Stromal cell of bone marrow (primary cell): ENCODE measurements around the gene DNAH3.

Experiments used
- DNase-seq: peaks from one replicate; pipeline ENCODE4 v3.0.0-alpha.2; 2012; ENCODE audit warnings: low read depth

DNAH3 gene

GRCh38 chr16:20904507-20905081 is 246.1 kb downstream of the DNAH3 start:
- no peak for DNase-seq

GRCh38 chr16:20903899-20904506 is 246.6 kb downstream of the DNAH3 start:
- DNase-seq = no peak

DNA sequence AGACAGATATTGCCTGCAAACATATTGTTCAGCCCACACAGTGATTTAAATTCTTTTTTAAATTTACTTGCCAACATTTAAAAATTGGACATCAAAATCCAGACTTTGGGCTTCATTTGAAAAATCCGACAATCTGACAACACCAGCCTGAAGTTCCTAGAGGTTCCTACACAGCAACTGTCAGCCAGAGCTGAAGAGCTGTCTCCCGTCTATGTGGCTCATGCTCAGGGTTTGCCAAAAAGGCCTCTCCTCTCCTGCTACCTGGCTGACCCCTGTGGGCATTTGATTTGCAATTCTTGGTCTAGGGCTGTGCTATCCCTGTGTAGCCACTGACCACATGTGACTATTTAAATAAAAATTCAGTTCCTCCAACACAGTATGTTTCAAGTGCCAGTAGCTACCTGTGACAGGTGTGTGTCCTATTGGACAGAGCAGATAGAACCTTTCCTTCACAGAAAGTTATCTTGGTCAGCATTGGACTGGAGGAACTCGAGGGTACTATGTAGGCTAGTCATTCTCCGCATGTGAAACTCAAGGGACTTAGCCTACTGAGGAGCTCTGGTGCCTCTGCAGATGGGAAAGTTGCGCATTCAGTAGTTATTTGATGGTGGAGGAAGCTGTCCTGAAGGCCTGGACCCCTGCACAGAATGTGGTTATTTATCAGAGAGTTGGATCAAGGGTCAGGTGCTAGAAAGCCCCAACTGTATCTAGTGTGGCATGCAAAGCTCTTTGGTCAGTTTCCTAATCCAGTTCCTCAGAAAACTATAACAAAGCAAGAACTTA is 247.3 kb downstream of the DNAH3 start:
- no peak for DNase-seq

- DNase-seq = no peak
Measured at GRCh38 chr16:20902426-20902825, 248.2 kb downstream of the DNAH3 start.

- DNase-seq = no peak
Measured at GRCh38 chr16:20901436-20902112, 249.1 kb downstream of the DNAH3 start.

GRCh38 chr16:20901068-20901435 is 249.6 kb downstream of the DNAH3 start:
- no peak for DNase-seq

DNA sequence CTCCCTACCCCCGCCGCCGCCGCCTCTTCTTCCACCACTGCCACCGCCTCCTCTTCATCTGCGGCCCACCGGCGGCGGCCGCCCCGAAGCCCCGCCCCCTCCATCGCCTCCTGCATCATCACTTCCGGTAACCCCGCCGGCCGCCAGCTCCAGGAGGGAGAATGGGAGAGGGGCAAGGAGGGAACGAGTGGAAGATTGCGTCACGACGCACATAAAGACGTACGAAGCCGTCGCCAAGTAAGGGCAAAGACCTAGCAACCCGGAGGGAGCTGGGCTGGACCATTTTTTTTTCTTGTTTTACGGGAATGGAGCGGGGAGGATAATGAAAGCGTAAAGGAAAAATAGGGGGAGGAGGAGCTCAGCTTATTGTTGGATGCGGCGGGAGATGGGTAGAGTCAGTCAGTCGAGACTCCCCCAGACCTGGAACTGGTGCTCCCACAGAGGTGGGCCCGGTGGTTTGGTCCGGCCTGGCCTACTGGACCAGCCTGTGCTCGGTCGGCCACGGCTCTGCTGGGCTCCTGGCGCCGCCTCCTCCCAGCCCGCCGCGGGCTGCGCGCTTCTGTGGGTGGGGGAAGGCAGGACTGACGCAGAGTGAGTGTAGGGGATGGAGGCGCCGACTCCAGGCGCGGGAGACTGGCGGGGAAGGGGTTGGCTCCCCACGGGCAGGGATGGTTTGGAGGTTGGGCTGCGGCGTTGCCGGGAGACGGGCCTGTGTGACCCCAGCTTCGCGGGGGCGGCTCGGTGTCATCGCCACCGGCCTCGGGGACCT is 250.2 kb downstream of the DNAH3 start, which contains the start of the genes DCUN1D3 and LYRM1:
TSS of gene DCUN1D3 (minus strand) at position 60 of the 769 bp plus-strand sequence. CDS start 37,820 bp downstream, outside the sequence.
TSS of gene LYRM1 (plus strand) at position 473 of the 769 bp plus-strand sequence. CDS start 14,785 bp downstream, outside the sequence.
- DNase-seq = peak; percentile 99

DNA sequence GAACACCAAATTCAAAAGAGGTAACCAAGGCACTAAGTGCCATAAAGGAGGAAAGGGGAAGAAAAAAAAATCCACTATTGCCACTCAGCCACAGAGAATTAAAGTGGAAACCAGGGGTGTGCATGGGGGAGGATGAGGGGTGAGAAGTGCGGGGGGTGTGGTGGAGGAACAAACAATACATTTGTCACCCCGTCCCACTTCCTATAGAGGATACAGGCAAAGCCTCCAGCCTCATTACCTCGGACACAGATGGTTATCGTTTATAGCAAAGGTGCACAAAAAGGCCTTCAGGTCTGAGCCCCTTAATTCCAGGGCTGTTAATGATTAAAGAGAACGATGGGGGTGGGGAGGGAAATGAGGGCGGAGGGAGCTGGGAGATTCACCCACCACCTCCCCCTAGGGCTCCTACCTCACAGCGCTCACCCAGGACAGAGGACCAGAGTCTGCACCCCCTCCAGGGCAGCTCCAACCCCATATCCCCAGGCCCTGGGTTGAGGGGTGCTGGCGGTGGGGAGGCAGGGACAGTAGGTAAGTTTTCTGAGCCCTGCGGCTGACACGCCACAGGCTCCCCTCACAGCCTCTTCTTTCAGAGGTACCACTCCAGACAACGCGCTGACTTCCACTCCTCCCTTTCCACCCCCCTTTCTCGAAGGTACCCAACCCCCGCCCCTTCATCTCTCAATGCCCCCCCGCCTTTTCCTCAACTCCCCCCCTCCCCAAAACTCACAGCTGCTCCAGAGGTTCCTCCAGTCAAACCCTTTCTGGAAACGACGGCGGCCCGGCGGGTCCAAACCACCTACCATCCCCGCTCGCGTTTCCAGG is 251.0 kb downstream of the DNAH3 start:
- DNase-seq = no peak

DNA sequence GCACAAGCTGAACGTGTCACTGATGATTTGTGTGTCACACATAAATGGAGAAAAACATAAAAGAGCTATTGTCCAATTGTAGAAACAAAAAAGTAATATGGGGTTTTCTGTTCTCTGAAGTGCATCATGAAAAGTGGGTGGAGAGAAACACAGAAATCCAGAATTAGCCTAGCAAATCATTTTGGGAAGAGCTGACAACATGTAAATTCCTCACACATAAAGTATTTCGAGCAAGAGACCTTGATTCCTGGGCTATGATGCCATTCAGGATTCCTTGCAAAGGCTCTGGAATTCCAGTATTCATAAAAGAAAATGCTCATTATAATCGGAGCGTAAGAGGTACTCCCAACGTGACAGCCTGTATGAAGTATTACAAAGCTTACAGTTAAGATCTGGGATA is 251.6 kb downstream of the DNAH3 start:
- DNase-seq = no peak

GRCh38 chr16:20897922-20898321 is 252.7 kb downstream of the DNAH3 start:
- DNase-seq = no peak

GRCh38 chr16:20897253-20897897 is 253.3 kb downstream of the DNAH3 start:
- DNase-seq = no peak

DNA sequence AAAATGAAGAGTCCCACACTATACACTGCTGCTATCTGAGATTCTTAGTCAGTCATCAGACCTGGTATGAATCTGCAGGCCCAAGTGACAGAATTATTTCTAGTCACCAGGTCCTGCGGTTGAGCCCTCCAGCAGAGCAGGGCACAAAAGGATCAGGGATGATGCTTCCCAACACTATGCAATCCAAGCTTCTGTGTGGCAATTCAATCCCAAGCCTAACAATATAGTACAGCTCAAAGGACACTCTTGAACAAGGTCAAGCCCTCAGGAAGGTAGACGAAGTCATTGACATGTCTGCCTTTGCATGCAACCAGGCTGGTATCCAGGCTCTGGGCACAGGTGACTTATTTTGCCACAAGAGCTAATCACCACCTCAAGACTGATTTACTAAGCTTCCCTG is 256.3 kb downstream of the DNAH3 start:
- no peak for DNase-seq

- DNase-seq = no peak
Measured at GRCh38 chr16:20889625-20890275, 260.9 kb downstream of the DNAH3 start.

DNA sequence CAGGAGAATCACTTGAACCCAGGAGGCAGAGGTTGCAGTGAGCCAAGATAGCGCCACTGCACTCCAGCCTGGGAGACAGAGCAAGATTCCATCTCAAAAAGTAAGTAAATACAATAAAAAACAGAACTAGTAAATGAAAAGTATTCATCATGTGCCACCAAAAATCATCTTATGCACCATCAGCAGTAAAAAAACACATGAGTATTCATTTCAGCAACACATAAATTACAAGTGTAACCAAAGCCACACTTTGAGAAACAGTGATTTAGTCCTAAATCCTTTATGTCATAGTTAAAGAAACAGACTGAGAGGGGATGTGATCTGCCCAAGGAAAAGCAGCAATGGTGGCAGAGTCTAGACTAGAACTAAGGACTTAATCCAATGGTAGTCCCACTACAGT is 263.4 kb downstream of the DNAH3 start:
- DNase-seq = no peak

DNA sequence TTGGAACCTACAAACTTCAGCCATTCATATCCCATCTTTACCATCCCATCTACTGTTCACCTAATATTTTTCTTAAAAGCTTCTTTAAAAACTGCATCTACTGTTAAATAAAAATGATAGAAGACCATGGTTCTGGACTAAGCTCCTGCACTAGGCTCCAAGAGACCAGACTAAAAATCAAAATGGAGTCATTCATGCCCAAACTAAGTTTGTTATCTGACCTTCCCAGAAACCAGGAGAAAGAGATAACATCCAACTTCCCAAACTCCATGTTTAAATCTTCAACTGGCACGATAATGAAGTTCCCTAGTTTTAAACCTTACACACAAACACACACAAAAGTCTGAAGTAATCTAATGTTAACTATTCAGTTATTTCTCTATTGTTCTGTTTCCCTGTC is 264.3 kb downstream of the DNAH3 start:
- DNase-seq = no peak

- DNase-seq = peak; percentile 64
Measured at GRCh38 chr16:20884240-20884556, 266.4 kb downstream of the DNAH3 start.

DNA sequence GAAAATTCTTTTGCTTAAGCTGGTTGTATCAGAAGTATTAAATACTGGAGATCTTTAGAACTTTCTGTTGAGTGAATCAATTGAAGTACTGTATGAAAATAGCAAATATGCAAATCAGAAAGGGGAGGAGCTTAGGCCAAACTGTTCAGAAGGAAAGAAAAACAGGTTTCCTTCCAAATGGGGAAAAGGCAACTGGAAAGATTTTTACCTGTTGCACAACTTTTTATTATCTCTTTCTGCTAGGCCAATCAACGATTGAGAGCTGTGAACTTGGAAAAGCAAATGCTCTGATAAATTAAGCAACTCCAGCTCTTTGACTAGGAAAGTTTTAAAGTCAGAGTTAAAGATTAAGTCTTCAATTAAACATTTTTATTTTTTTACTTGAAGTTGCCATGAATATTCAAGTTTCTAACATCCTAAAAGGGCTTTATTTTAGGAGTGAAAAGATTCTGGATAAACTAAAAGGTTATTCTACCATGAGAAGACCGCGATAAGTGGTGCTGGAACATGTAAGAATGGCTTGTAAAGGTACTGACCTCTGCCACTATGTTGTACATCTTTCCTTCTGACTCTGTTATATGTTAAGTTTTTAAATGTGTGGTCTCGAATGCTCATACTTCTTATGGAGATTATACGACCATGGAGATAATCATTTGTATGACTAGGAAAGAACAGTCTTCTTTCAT is 266.9 kb downstream of the DNAH3 start:
- DNase-seq = no peak
